Vagina (tissue), 2 donors: ENCODE measurements around the gene CFAP45.

ENCODE experiments used
- POLR2A ChIP-seq, 2 donors: fragments of 450-650 bp; IDR thresholded peaks; one replicate each; pipeline ENCODE4 v1.6.1; 2017; ENCODE audit warnings: antibody characterized with exemption in 2 of 2, mild to moderate bottlenecking in 2 of 2, moderate library complexity in 2 of 2
- TF ChIP-seq, protein P1 (sequence below), 3 experiments: fragments of 450-650 bp in 2 of 3; fragments of 200-600 bp in 1 of 3; sonication (generic) in 1 of 3; IDR thresholded peaks; one replicate each; pipeline ENCODE4 v1.5.1; 2017 to 2019; ENCODE audit warnings: antibody characterized with exemption in 3 of 3, mild to moderate bottlenecking in 2 of 3, moderate library complexity in 2 of 3

DNA sequence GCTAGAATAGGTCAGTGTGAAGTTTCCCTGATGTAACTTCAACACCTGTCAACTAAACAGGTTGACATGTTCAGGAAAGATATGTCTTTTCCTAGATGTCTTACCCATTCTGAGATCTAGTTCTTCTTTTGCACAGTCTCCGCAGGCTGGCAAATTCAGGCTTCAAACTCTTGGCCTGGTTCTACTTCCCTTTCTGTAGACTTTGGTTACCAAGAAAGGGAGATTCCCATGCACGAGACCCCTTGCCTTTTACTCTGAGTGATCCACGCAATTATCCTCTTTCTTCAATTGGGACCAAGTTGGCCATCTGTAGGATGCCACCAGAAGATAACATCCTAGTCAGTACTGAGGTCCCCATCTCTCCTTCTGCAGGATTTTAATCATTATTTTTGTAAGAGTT, 2.0 kb downstream of the CFAP45 start:
- no peak for TF ChIP-seq POLR2A (IDR thresholded peaks at IDR 0.05)
- TF ChIP-seq, protein P1, sequence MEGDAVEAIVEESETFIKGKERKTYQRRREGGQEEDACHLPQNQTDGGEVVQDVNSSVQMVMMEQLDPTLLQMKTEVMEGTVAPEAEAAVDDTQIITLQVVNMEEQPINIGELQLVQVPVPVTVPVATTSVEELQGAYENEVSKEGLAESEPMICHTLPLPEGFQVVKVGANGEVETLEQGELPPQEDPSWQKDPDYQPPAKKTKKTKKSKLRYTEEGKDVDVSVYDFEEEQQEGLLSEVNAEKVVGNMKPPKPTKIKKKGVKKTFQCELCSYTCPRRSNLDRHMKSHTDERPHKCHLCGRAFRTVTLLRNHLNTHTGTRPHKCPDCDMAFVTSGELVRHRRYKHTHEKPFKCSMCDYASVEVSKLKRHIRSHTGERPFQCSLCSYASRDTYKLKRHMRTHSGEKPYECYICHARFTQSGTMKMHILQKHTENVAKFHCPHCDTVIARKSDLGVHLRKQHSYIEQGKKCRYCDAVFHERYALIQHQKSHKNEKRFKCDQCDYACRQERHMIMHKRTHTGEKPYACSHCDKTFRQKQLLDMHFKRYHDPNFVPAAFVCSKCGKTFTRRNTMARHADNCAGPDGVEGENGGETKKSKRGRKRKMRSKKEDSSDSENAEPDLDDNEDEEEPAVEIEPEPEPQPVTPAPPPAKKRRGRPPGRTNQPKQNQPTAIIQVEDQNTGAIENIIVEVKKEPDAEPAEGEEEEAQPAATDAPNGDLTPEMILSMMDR (IDR thresholded peaks at IDR 0.05): no peak
